ENCODE measurements around the gene PLA2G6.

Gene PLA2G6

DNA sequence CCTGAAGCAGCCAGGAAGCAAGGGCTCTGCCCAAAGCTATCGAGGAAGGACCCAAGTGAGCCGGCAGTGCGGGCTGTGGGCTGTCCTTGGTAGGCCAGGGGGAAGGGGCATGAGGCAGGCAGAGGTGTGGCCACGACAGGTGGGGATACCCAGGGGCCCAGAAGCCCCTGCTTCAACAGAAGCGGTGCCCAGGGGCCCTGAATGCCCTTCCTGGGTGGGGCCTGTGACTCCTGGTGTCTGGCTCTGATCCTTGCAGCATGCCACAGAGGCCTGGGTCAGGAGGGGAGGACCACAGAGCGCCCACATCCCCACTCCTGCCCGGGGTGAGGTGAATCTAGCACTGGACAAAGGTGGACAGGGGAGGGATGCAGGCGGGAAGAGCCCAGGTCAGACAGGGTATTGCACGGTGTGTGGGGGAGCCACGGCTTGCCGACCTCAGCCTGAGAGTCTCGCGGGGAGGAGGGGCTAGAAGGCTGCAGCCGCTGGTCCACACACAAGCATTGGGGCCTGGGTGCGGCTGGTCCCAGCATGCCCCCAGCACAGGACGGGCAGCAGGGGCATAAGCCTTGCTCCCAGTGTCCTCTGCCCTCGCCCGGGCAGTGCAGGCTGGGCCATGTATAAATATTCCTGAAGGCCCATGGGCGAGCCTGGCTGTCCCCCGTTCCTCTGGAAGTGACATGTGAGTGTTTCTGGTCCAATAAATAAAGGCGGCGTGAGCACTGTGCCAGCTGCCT lies 39.2 kb upstream of the PLA2G6 start:
- Histone ChIP-seq H3K27me3 (no peaks in the 10 kb centered on the region), H3K36me3 (peaks cover 14 to 62% (median 41%) of the 10 kb centered on the region in 3 donors), H3K4me1 (peaks cover 10 to 52% (median 35%) of the 10 kb centered on the region in 4 donors), H3K9me3 (no peaks in the 10 kb centered on the region), H3K4me3 (no peak overlapping the region), H3K27ac (peak overlapping the region; percentile 86 to 92)
- intact Hi-C loops (cut with DNase I; ENCODE audit: low total_unique reads) = no loop called here
- DNase-seq = no peak
- TF ChIP-seq, protein P1, sequence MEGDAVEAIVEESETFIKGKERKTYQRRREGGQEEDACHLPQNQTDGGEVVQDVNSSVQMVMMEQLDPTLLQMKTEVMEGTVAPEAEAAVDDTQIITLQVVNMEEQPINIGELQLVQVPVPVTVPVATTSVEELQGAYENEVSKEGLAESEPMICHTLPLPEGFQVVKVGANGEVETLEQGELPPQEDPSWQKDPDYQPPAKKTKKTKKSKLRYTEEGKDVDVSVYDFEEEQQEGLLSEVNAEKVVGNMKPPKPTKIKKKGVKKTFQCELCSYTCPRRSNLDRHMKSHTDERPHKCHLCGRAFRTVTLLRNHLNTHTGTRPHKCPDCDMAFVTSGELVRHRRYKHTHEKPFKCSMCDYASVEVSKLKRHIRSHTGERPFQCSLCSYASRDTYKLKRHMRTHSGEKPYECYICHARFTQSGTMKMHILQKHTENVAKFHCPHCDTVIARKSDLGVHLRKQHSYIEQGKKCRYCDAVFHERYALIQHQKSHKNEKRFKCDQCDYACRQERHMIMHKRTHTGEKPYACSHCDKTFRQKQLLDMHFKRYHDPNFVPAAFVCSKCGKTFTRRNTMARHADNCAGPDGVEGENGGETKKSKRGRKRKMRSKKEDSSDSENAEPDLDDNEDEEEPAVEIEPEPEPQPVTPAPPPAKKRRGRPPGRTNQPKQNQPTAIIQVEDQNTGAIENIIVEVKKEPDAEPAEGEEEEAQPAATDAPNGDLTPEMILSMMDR (IDR thresholded peaks at IDR 0.05) = no peak

GRCh38 chr22:38220163-38220562 lies 38.5 kb upstream of the PLA2G6 start:
- peaks cover 10 to 56% (median 35%) of the 10 kb centered on the region in 4 donors for H3K4me1 ChIP-seq
- no peak for DNase-seq
- H3K9me3 ChIP-seq = no peaks in the 10 kb centered on the region
- no peaks in the 10 kb centered on the region for H3K27me3 ChIP-seq
- peaks cover 9 to 60% (median 34%) of the 10 kb centered on the region in 3 donors for H3K36me3 ChIP-seq
- intact Hi-C loops (cut with DNase I; ENCODE audit: low total_unique reads) = no loop called here
- TF ChIP-seq, protein P1 (IDR thresholded peaks at IDR 0.05) = no peak
- peak overlapping the region; percentile 86 to 92 for H3K27ac ChIP-seq
- no peak overlapping the region for H3K4me3 ChIP-seq

- H3K4me1 ChIP-seq = peaks cover 10 to 62% (median 40%) of the 10 kb centered on the region in 4 donors
These were observed 38.0 kb upstream of the PLA2G6 start for GRCh38 chr22:38219632-38220031.

GRCh38 chr22:38218661-38219622 lies 37.3 kb upstream of the PLA2G6 start:
- H3K27ac ChIP-seq = peak overlapping the region; percentile 86 to 92
- no peaks in the 10 kb centered on the region for H3K27me3 ChIP-seq
- no peak overlapping the region for H3K4me3 ChIP-seq
- H3K9me3 ChIP-seq = no peaks in the 10 kb centered on the region
- TF ChIP-seq, protein P1 (IDR thresholded peaks at IDR 0.05) = no peak
- peaks cover 0 to 56% (median 30%) of the 10 kb centered on the region in 3 donors for H3K36me3 ChIP-seq
- peaks cover 10 to 68% (median 46%) of the 10 kb centered on the region in 4 donors for H3K4me1 ChIP-seq
- intact Hi-C loops (cut with DNase I; ENCODE audit: low total_unique reads) = no loop called here
- DNase-seq = peak; percentile 77 to 92

More at GRCh38 chr22:38219632-38220031, 38.0 kb upstream of the PLA2G6 start:
- H3K36me3 ChIP-seq = peaks cover 3 to 60% (median 34%) of the 10 kb centered on the region in 3 donors
- peak overlapping the region; percentile 86 to 92 for H3K27ac ChIP-seq
- no peak overlapping the region for H3K4me3 ChIP-seq
- H3K27me3 ChIP-seq = no peaks in the 10 kb centered on the region
- no peaks in the 10 kb centered on the region for H3K9me3 ChIP-seq
- intact Hi-C loops (cut with DNase I; ENCODE audit: low total_unique reads) = no loop called here
- no peak for DNase-seq
- TF ChIP-seq, protein P1 (IDR thresholded peaks at IDR 0.05) = no peak

DNA sequence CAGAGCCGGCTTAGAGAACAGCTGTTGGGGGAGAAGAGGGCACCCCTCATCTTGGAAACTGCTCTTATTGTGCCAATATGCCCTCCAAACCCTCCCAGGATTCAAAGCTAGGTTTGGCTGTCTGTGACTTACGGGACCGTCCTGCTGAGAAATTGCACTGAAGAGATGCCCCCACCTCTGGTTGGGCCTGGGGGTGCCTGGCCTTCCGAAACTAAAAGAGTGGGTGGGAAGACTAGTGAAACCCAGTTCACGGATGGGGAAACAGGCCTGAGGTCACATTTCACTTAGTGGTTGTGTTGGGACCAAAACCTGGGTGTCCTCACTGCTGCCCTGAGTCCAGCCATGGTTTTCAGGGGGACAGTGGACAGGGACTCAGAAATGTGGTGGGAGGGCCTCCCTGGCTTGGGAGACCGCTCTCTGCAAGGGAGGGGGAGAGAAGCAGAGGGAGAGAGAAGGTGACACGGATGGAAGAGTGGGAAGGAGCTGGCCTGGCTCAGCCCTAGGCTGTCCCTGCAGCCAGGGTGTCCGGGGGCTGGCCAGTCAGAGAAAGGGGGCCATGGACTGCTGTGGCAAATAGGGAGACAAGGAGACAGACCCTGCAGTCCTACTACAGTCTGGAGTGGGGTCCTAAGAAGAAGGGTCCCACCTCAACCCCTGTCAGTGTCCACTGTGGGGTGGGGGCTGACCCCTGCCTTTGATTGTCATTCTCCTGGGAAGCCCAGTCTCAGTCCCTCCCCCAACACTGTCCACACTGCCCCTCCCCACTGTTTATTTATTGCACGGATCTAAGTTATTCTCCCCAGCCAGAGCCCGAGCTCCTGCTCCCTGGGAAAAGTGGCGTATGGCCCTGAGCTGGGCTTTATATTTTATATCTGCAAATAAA lies 33.8 kb upstream of the PLA2G6 start:
- intact Hi-C loops (cut with DNase I; ENCODE audit: low total_unique reads) = no loop called here
- no peaks in the 10 kb centered on the region for H3K9me3 ChIP-seq
- peaks cover 0 to 22% (median 8%) of the 10 kb centered on the region in 3 donors for H3K36me3 ChIP-seq
- H3K4me3 ChIP-seq = no peak overlapping the region
- H3K27ac ChIP-seq = peak overlapping the region; percentile 33 to 64
- DNase-seq = no peak
- TF ChIP-seq, protein P1 (IDR thresholded peaks at IDR 0.05) = no peak
- H3K27me3 ChIP-seq = no peaks in the 10 kb centered on the region
- H3K4me1 ChIP-seq = peaks cover 10 to 49% (median 44%) of the 10 kb centered on the region in 4 donors
